AG04449 (cell line): ENCODE data around the gene ATP13A2.

Experiments used
- CTCF ChIA-PET: fragments of 350-600 bp; formaldehyde crosslinking; extraction: SDS; loops from one replicate; lab custom pipeline; 2021; ENCODE audit warnings: antibody characterized with exemption; lab: Yijun Ruan, JAX
- POLR2A ChIA-PET: fragments of 400-600, 350-600 bp; formaldehyde crosslinking; extraction: SDS; loops from one replicate; lab custom pipeline; 2020; ENCODE audit warnings: antibody characterized with exemption, inconsistent platforms; lab: Yijun Ruan, JAX
- DNase-seq: peaks from one replicate; pipeline ENCODE4 v3.0.0-alpha.2; 2010; ENCODE audit warnings: low read depth, low spot score
- H3K4me3 ChIP-seq: 2 replicates; pipeline ENCODE4 v1.5.1; 2011; ENCODE audit warnings: low read depth, mild to moderate bottlenecking, control low read depth, low read length
- TF ChIP-seq, protein P1 (sequence below): IDR thresholded peaks from one replicate; pipeline ENCODE4 v1.5.1; 2011; ENCODE audit warnings: mild to moderate bottlenecking, moderate library complexity, low read length, control low read depth, inconsistent platforms; ENCODE audit not compliant: insufficient read depth; ENCODE audit errors: missing control alignments

Gene ATP13A2

DNA sequence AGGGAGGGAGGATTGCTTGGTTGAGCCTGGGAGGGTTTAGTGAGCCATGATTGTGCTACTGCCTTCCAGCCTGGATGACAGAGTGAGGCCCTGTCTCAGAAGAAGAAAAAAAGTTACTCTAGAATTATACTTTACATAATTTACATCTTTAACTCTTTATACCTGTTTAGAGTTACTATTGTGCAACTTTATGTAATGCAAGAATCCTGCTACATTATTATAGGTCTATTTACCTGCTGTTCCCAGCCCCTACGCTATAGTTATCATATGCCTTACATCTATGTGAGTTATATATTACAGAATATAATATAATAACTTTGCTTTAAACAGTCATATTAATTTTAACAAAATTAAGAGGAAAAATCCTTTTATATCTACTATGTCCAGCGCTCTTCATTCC is 27.8 kb upstream of the ATP13A2 start:
- ChIA-PET CTCF (interaction anchor here (15.7 kb wide), 1 partner anchor 86 kb away, joined by 447 read pairs; no protein-coding TSS in a partner anchor), POLR2A (no interaction called here)
- no peak for DNase-seq
- H3K4me3 ChIP-seq = no peak overlapping the region
- TF ChIP-seq, protein P1, sequence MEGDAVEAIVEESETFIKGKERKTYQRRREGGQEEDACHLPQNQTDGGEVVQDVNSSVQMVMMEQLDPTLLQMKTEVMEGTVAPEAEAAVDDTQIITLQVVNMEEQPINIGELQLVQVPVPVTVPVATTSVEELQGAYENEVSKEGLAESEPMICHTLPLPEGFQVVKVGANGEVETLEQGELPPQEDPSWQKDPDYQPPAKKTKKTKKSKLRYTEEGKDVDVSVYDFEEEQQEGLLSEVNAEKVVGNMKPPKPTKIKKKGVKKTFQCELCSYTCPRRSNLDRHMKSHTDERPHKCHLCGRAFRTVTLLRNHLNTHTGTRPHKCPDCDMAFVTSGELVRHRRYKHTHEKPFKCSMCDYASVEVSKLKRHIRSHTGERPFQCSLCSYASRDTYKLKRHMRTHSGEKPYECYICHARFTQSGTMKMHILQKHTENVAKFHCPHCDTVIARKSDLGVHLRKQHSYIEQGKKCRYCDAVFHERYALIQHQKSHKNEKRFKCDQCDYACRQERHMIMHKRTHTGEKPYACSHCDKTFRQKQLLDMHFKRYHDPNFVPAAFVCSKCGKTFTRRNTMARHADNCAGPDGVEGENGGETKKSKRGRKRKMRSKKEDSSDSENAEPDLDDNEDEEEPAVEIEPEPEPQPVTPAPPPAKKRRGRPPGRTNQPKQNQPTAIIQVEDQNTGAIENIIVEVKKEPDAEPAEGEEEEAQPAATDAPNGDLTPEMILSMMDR = no peak

DNA sequence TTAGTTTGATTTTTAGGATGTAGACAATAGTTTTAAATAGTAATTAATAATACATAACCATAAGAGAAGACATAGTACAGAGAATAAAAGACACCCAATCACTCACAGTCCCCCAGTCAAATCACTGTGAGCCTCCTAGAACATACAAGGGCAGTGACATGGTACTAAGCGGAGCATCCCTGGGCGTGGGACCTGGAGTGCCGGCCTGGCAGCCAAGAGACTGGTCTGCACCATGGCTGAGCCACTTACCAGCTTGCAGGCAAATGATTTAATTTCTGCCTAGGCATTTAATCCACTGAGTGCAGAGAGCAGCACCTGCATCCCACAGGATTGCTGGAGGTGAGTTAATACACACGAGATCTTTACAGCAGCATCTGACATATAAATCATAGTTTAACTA is 21.8 kb upstream of the ATP13A2 start:
- CTCF ChIA-PET = interaction anchor here (1.0 to 3.3 kb wide), 6 partner anchors 10 to 83 kb away, joined by 3 to 25 read pairs (median 8); no protein-coding TSS in a partner anchor
- no peak for DNase-seq
- no peak overlapping the region for H3K4me3 ChIP-seq
- TF ChIP-seq, protein P1 = no peak
- POLR2A ChIA-PET = interaction anchor here (1.0 kb wide), 1 partner anchor 11 kb away, joined by 3 read pairs; no protein-coding TSS in a partner anchor

DNA sequence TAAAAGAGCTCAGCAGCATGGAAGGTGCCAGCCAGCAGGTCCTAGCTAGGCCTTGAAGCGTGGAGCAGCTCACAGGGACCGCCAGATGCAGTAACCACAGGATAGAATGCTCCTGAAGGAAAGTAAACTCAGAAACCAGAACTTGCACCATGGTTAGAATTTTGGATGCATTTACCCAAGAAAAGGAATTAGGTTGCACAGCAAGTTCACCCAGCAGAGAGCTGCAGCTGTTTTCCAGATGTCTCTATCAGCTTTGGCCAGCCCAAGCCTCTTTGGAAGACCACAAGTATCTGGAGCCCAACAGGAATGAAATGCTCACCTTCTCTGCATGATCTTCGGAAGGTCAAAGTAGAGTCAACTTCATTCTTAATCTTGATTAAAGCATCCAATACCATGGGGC is 21.0 kb upstream of the ATP13A2 start:
- TF ChIP-seq, protein P1 = no peak
- DNase-seq = no peak
- ChIA-PET POLR2A (interaction anchor here (1.0 kb wide), 1 partner anchor 10 kb away, joined by 3 read pairs; no protein-coding TSS in a partner anchor), CTCF (interaction anchor here (1.0 to 3.3 kb wide), 6 partner anchors 9 to 82 kb away, joined by 3 to 25 read pairs (median 8); no protein-coding TSS in a partner anchor)
- H3K4me3 ChIP-seq = no peak overlapping the region

- no peak overlapping the region for H3K4me3 ChIP-seq
- CTCF ChIA-PET = no interaction called here
- no peak for DNase-seq
- POLR2A ChIA-PET = no interaction called here
- TF ChIP-seq, protein P1 = no peak
Observed at GRCh38 chr1:17031436-17031835, 19.7 kb upstream of the ATP13A2 start.

- H3K4me3 ChIP-seq = no peak overlapping the region
- no peak for DNase-seq
- ChIA-PET POLR2A (no interaction called here), CTCF (interaction anchor here (1.2 kb wide), 1 partner anchor 78 kb away, joined by 4 read pairs; no protein-coding TSS in a partner anchor)
- TF ChIP-seq, protein P1 = no peak
Observed at GRCh38 chr1:17030206-17030605, 18.5 kb upstream of the ATP13A2 start.

GRCh38 chr1:17028662-17029188 is 17.0 kb upstream of the ATP13A2 start:
- ChIA-PET CTCF (interaction anchor here (0.7 to 2.1 kb wide), 4 partner anchors 15 to 408 kb away, joined by 3 to 5 read pairs (median 3); no protein-coding TSS in a partner anchor), POLR2A (interaction anchor here (0.7 kb wide), 1 partner anchor 71 kb away, joined by 3 read pairs; no protein-coding TSS in a partner anchor)
- no peak for DNase-seq
- H3K4me3 ChIP-seq = no peak overlapping the region
- TF ChIP-seq, protein P1 = no peak
